ENCODE measurements around the gene CHD3. TPM values are rescaled to one million over a fixed set of nuclear protein-coding genes. Genes with fewer than 3 reads are reported as not detected.

Gene CHD3
- total RNA-seq, 1 experiment from 2014 or later: 27.9 TPM

DNA sequence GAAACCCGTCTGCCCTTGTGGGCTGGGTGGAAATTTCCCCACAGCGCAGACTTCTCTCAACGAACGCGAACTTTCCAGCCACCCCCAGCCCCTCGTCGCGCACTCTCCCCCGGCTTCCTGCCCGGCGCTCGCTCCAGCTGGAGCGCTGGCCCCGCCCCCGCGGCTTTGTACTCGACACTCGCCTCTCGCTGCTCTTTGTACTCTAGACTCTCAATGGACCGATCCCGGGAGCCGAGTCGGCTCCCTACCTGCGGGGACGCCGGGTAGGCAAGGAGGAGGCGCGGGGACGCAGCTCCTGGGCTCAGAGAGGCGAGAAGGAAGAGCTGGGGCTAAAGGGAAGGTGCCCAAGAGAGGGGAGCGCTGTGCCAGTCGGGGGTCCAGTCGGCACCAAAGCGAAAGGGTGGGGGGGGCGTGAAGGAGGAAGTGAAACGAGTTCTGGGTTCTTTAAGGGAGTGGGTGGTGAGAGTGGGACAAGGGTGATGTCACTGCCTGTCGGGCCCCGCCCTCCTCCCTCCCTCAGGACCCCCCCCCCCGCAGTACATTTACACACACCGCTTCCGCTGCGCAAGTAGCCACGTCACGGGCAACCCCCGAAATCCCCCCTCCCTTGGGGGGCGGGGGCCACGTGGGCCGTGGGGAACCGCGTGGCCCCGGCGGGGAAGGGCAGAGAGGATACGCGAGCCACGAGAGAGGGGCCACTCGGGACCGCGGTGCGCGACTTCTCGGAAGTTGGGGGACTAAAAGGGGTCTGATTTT, 44.9 kb upstream of the CHD3 start:
- intact Hi-C loops (cut with micrococcal nuclease; ENCODE audit: unreplicated experiment): loop anchor here (2.0 kb wide), 2 partner anchors 13 to 97 kb away; partner anchors contain the start of gene NAA38
- peak overlapping the region; percentile 68 for H3K4me3 ChIP-seq (ENCODE audit: low read depth, low read length)
- peaks cover 62% of the 10 kb centered on the region for H3K36me3 Mint-ChIP-seq (ENCODE audit: insufficient read depth, unreplicated experiment)
- peaks cover 20% of the 10 kb centered on the region for H3K4me1 Mint-ChIP-seq (ENCODE audit: low read depth, unreplicated experiment)
- TF ChIP-seq, protein P1, sequence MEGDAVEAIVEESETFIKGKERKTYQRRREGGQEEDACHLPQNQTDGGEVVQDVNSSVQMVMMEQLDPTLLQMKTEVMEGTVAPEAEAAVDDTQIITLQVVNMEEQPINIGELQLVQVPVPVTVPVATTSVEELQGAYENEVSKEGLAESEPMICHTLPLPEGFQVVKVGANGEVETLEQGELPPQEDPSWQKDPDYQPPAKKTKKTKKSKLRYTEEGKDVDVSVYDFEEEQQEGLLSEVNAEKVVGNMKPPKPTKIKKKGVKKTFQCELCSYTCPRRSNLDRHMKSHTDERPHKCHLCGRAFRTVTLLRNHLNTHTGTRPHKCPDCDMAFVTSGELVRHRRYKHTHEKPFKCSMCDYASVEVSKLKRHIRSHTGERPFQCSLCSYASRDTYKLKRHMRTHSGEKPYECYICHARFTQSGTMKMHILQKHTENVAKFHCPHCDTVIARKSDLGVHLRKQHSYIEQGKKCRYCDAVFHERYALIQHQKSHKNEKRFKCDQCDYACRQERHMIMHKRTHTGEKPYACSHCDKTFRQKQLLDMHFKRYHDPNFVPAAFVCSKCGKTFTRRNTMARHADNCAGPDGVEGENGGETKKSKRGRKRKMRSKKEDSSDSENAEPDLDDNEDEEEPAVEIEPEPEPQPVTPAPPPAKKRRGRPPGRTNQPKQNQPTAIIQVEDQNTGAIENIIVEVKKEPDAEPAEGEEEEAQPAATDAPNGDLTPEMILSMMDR (IDR thresholded peaks at IDR 0.05; ENCODE audit: insufficient read depth in 1 of 2, low read depth in 1 of 2, low read length in 1 of 2, severe bottlenecking in 1 of 2, unreplicated experiment in 1 of 2): no peak
- no peaks in the 10 kb centered on the region for H3K27me3 ChIP-seq (replicated peaks; ENCODE audit: control insufficient read depth, insufficient read depth, low read length)
- ChIA-PET POLR2A (interaction anchor here (3.8 kb wide), 1 partner anchor 13 kb away, joined by 27 read pairs; the partner anchor contains the start of genes CYB5D1 and NAA38), CTCF (interaction anchor here (0.6 to 1.8 kb wide), 3 partner anchors 13 to 152 kb away, joined by 5 to 7 read pairs (median 5); partner anchors contain the start of gene NAA38)
- DNase-seq: peak; percentile 79 to 81
- no TSS peak for BruUV-seq (replicated peaks)
- H3K9me3 ChIP-seq: no peaks in the 10 kb centered on the region
- H3K4me1 ChIP-seq: peaks cover 26% of the 10 kb centered on the region
- H3K9me3 Mint-ChIP-seq (ENCODE audit: unreplicated experiment): no peaks in the 10 kb centered on the region
- peak overlapping the region; percentile 98 for H3K27ac Mint-ChIP-seq (ENCODE audit: unreplicated experiment)
- no peaks in the 10 kb centered on the region for H3K27me3 Mint-ChIP-seq (ENCODE audit: insufficient read depth, unreplicated experiment)
- H3K36me3 ChIP-seq (ENCODE audit: control insufficient read depth, insufficient read depth, low read length): no peaks in the 10 kb centered on the region; the same call in 1 of the 2 replicates
- H3K4me3 Mint-ChIP-seq (ENCODE audit: unreplicated experiment): peak overlapping the region; percentile 82

DNA sequence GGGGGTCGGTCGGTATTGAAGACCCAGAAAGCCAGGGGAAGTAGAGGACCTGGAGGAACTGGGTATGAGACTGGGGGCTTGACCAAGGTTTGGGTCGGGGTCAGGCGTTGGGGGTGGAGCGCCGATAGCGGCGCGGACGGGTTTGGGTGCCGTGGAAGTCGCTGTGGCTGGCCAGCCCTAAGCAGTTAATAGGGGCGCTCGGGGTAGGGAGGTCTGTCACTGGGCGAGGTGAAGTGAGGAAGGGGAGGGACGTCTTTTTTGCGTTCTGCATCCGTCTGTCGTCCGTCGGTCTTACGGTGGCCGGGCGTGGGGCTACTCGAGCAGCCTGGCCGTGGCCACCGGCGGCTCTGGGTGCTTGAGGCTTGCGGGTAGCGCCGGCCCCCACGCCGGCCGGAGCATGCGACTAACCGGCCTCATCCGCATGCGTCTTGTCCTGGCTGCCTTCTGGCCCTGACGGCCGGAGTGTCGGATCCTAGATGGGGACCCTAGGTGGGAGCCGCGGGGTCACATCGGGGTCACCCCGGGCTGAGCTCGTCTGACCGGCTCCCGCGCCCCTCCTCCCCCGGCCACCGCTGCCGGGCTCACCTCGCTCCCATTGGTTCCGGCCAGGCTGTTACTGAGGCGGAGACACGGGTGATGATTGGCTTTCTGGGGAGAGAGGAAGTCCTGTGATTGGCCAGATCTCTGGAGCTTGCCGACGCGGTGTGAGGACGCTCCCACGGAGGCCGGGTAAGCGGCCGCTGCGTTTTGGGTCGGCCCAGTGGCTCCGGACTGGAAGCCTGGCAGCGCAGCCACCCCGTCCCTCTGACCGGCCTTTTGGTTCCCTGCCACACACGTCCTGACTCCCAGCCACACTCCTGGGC, 44.1 kb upstream of the CHD3 start:
- ChIA-PET POLR2A (interaction anchor here (0.8 to 3.8 kb wide), 4 partner anchors 8 to 71 kb away, joined by 3 to 27 read pairs (median 6); partner anchors contain the start of genes CYB5D1, NAA38 and RNF227), CTCF (interaction anchor here (0.6 to 1.6 kb wide), 5 partner anchors 9 to 230 kb away, joined by 3 to 6 read pairs (median 4); partner anchors contain the start of genes FXR2 and NAA38)
- H3K9me3 ChIP-seq: no peaks in the 10 kb centered on the region
- intact Hi-C loops (cut with micrococcal nuclease; ENCODE audit: unreplicated experiment): no loop called here
- TF ChIP-seq, protein P1 (IDR thresholded peaks at IDR 0.05; ENCODE audit: insufficient read depth in 1 of 2, low read depth in 1 of 2, low read length in 1 of 2, severe bottlenecking in 1 of 2, unreplicated experiment in 1 of 2): no peak
- peak overlapping the region; percentile 68 for H3K4me3 ChIP-seq (ENCODE audit: low read depth, low read length)
- Mint-ChIP-seq H3K27ac (ENCODE audit: unreplicated experiment) (peak overlapping the region; percentile 98), H3K27me3 (ENCODE audit: insufficient read depth, unreplicated experiment) (no peaks in the 10 kb centered on the region), H3K36me3 (ENCODE audit: insufficient read depth, unreplicated experiment) (peaks cover 60% of the 10 kb centered on the region), H3K4me3 (ENCODE audit: unreplicated experiment) (peak overlapping the region; percentile 82), H3K9me3 (ENCODE audit: unreplicated experiment) (no peaks in the 10 kb centered on the region), H3K4me1 (ENCODE audit: low read depth, unreplicated experiment) (peaks cover 12% of the 10 kb centered on the region)
- TSS peak; percentile 19 for BruUV-seq (replicated peaks)
- H3K27me3 ChIP-seq (replicated peaks; ENCODE audit: control insufficient read depth, insufficient read depth, low read length): no peaks in the 10 kb centered on the region
- DNase-seq: peak; percentile 88
- H3K4me1 ChIP-seq: peaks cover 18% of the 10 kb centered on the region
- no peaks in the 10 kb centered on the region; the same call in 1 of the 2 replicates for H3K36me3 ChIP-seq (ENCODE audit: control insufficient read depth, insufficient read depth, low read length)

Measured in Caco-2 (cell line).